Chondrocyte (in vitro differentiated cells): Measurements from ENCODE around the gene XXYLT1. TPM values are rescaled to one million over a fixed set of nuclear protein-coding genes. Genes with fewer than 3 reads are reported as not detected.
A peak's percentile ranks its signal among the peaks of the same experiment; 100 is the strongest.
"Not testable (repeated sequence)": the region's sequence is repeated elsewhere in the genome, so short reads cannot be mapped to it uniquely, and the experiment has no call there.

Source experiments
- DNase-seq: peaks from one replicate; pipeline ENCODE4 v3.0.0; 2021; ENCODE audit warnings: mixed read lengths, low spot score
- H3K27ac Mint-ChIP-seq: one replicate; pipeline ENCODE4 v1.8.0; 2021; ENCODE audit warnings: mild to moderate bottlenecking, moderate library complexity, mixed read lengths; ENCODE audit not compliant: unreplicated experiment
- H3K27me3 Mint-ChIP-seq: 2 replicates; pipeline ENCODE4 v1.8.0; 2021; ENCODE audit warnings: low read depth, mixed read lengths
- H3K36me3 Mint-ChIP-seq: 2 replicates; pipeline ENCODE4 v1.8.0; 2021; ENCODE audit warnings: low read depth, mixed read lengths
- H3K4me1 Mint-ChIP-seq: 2 replicates; pipeline ENCODE4 v1.8.0; 2021; ENCODE audit warnings: low read depth, mild to moderate bottlenecking, mixed read lengths
- H3K4me3 Mint-ChIP-seq: one replicate; pipeline ENCODE4 v1.8.0; 2021; ENCODE audit warnings: mild to moderate bottlenecking, moderate library complexity, mixed read lengths; ENCODE audit not compliant: unreplicated experiment
- H3K9me3 Mint-ChIP-seq: 2 replicates; pipeline ENCODE4 v1.8.0; 2021; ENCODE audit warnings: low read depth, mixed read lengths
- CTCF ChIP-seq: fragments of 200-600 bp; sonication (generic); IDR thresholded peaks from 2 replicates; pipeline ENCODE4 v1.5.0; 2021; ENCODE audit warnings: antibody characterized with exemption, mild to moderate bottlenecking, moderate library complexity
- total RNA-seq: library from RNA; stranded (reverse); gene quantifications from 3 replicates; pipeline ENCODE4 v1.2.1, GENCODE V29; 2021

XXYLT1 gene
- total RNA-seq, 1 donor from 2014 or later = 32.7 TPM

DNA sequence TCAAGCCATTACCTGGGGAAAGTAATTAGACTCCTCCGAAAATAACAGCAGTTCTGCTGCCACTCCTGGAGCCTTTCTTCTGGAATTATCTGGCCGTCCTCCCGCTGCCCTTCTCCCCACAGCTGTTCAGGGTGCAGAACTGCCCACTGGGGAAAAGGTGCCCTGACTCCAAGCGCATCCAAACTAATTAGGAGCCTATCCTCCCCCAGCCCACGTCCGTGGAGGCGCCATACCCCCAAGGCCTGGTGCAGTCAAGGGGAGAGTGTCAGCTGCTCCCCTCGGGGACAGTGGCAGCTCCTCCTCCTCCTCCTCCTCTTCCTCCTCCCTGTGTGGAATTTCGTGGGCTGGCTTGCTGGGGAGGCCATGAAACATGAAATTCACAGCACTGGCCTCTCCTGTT, 177.2 kb downstream of the XXYLT1 start:
- Mint-ChIP-seq H3K4me1 (peaks cover 18% of the 10 kb centered on the region), H3K36me3 (no peaks in the 10 kb centered on the region), H3K4me3 (no peak overlapping the region), H3K27ac (no peak overlapping the region), H3K9me3 (no peaks in the 10 kb centered on the region), H3K27me3 (no peaks in the 10 kb centered on the region)
- no peak for TF ChIP-seq CTCF
- DNase-seq = peak; percentile 41

DNA sequence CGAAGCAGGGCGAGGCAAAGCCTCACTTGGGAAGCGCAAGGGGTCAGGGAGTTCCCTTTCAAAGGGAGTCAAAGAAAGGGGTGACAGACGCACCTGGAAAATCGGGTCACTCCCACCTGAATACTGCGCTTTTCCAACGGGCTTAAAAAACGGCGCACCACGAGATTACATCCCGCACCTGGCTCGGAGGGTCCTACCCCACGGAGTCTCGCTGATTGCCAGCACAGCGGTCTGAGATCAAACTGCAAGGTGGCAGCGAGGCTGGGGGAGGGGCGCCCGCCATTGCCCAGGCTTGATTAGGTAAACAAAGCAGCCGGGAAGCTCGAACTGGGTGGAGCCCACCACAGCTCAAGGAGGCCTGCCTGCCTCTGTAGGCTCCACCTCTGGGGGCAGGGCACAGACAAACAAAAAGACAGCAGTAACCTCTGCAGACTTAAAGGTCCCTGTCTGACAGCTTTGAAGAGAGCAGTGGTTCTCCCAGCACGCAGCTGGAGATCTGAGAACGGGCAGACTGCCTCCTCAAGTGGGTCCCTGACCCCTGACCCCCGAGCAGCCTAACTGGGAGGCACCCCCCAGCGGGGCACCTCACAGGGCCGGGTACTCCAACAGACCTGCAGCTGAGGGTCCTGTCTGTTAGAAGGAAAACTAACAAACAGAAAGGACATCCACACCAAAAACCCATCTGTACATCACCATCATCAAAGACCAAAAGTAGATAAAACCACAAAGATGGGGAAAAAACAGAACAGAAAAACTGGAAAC, 182.9 kb downstream of the XXYLT1 start:
- not testable (repeated sequence) for H3K27ac Mint-ChIP-seq, H3K9me3 Mint-ChIP-seq, H3K27me3 Mint-ChIP-seq, H3K36me3 Mint-ChIP-seq, H3K4me1 Mint-ChIP-seq
- DNase-seq = peak; percentile 18
- H3K4me3 Mint-ChIP-seq = peak overlapping the region; percentile 64

GRCh38 chr3:195087328-195087727, 183.6 kb downstream of the XXYLT1 start:
- Mint-ChIP-seq H3K4me1 (peaks cover 10% of the 10 kb centered on the region), H3K36me3 (no peaks in the 10 kb centered on the region), H3K4me3 (peak overlapping the region; percentile 64), H3K27me3 (no peaks in the 10 kb centered on the region), H3K27ac (no peak overlapping the region), H3K9me3 (no peaks in the 10 kb centered on the region)
- DNase-seq = peak; percentile 24
- TF ChIP-seq CTCF = no peak

DNA sequence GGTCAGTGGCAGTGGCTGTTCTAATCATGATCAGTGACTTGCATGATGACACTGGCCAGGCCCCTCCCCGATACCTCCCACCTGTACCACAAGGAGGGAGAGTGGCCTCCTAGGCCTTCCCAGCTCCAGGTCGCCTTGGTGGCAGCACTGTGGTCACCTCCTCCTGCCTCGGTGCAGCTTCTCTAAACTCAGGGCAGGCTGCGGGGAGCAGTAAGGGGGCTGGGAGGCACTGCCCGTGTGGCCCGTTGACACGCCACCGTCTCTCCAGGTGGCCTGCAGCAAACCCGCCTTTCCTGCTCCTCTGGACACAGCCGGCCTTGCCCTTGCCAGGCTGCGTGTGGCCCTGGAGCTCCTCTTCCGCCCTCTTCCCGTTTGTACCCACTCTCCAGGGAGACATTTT, 184.1 kb downstream of the XXYLT1 start:
- H3K9me3 Mint-ChIP-seq = no peaks in the 10 kb centered on the region
- H3K4me3 Mint-ChIP-seq = no peak overlapping the region
- no peaks in the 10 kb centered on the region for H3K27me3 Mint-ChIP-seq
- H3K27ac Mint-ChIP-seq = no peak overlapping the region
- TF ChIP-seq CTCF = no peak
- peaks cover 10% of the 10 kb centered on the region for H3K4me1 Mint-ChIP-seq
- peak; percentile 75 for DNase-seq
- no peaks in the 10 kb centered on the region for H3K36me3 Mint-ChIP-seq

GRCh38 chr3:195086341-195086740, 184.6 kb downstream of the XXYLT1 start:
- Mint-ChIP-seq H3K27me3 (no peaks in the 10 kb centered on the region), H3K36me3 (no peaks in the 10 kb centered on the region), H3K4me3 (no peak overlapping the region), H3K27ac (no peak overlapping the region), H3K9me3 (no peaks in the 10 kb centered on the region), H3K4me1 (peaks cover 13% of the 10 kb centered on the region)
- TF ChIP-seq CTCF = no peak
- peak; percentile 50 for DNase-seq
